Cardiac septum (tissue), 1 donor: ENCODE data around the gene TMEM131. TPM values are rescaled to one million over a fixed set of nuclear protein-coding genes. Genes with fewer than 3 reads are reported as not detected.
"Not testable (repeated sequence)": the region's sequence is repeated elsewhere in the genome, so short reads cannot be mapped to it uniquely, and the experiment has no call there.

ENCODE experiments used
- DNase-seq: peaks from one replicate; pipeline ENCODE4 v3.0.0-alpha.2; 2020; ENCODE audit warnings: low spot score
- intact Hi-C: fragments of 100-400 bp; cut with DNase I; formaldehyde crosslinking; loops from one replicate; pipeline ENCODE4 v1.14.0; 2022
- total RNA-seq: library from RNA; stranded (reverse); fragmentation: NEBNext Ultra II Directional; extraction: Animal tissue kit (Norgen Biotek cat#: 25700); gene quantifications from one replicate; pipeline ENCODE4 v1.2.1, GENCODE V29; 2021
- donor health status: DM: no; HTN: no; CAD: no.

TMEM131 gene
- total RNA-seq, 1 donor from 2014 or later = 28.6 TPM

GRCh38 chr2:97840198-97840597 is 155.6 kb downstream of the TMEM131 start:
- intact Hi-C loops = no loop called here
- no peak for DNase-seq

GRCh38 chr2:97834610-97835009 is 161.1 kb downstream of the TMEM131 start:
- DNase-seq = no peak
- intact Hi-C loops = no loop called here

- no peak for DNase-seq
- intact Hi-C loops = no loop called here
These were observed 164.6 kb downstream of the TMEM131 start for GRCh38 chr2:97831121-97831520.

- intact Hi-C loops, DNase-seq: not testable (repeated sequence)
These were observed 166.5 kb downstream of the TMEM131 start for GRCh38 chr2:97829255-97829654.

GRCh38 chr2:97827013-97827412 is 168.7 kb downstream of the TMEM131 start:
- intact Hi-C loops, DNase-seq: not testable (repeated sequence)

- intact Hi-C loops, DNase-seq: not testable (repeated sequence)
These were observed 169.4 kb downstream of the TMEM131 start for GRCh38 chr2:97826266-97826847.

- intact Hi-C loops, DNase-seq: not testable (repeated sequence)
These were observed 171.7 kb downstream of the TMEM131 start for GRCh38 chr2:97824011-97824410.

- intact Hi-C loops, DNase-seq: not testable (repeated sequence)
These were observed 173.9 kb downstream of the TMEM131 start for GRCh38 chr2:97821862-97822261.

- intact Hi-C loops = no loop called here
- no peak for DNase-seq
These were observed 176.0 kb downstream of the TMEM131 start for GRCh38 chr2:97819754-97820153.

- no peak for DNase-seq
- intact Hi-C loops = no loop called here
These were observed 179.3 kb downstream of the TMEM131 start for GRCh38 chr2:97816411-97816810.

- no peak for DNase-seq
These were observed 182.8 kb downstream of the TMEM131 start for GRCh38 chr2:97812931-97813330.

GRCh38 chr2:97808816-97809215 is 186.9 kb downstream of the TMEM131 start:
- intact Hi-C loops = loop anchor here (5.0 kb wide), 2 partner anchors 188 to 378 kb away; partner anchors contain the start of gene TMEM131
- DNase-seq = no peak

More at GRCh38 chr2:97812931-97813330, 182.8 kb downstream of the TMEM131 start:
- intact Hi-C loops = no loop called here

GRCh38 chr2:97806738-97807618 is 188.8 kb downstream of the TMEM131 start:
- peak; percentile 90 for DNase-seq
- intact Hi-C loops = loop anchor here (2.0 to 5.0 kb wide), 4 partner anchors 190 to 578 kb away; partner anchors contain the start of gene TMEM131

- DNase-seq = no peak
- intact Hi-C loops = loop anchor here (2.0 to 5.0 kb wide), 4 partner anchors 192 to 579 kb away; partner anchors contain the start of gene TMEM131
These were observed 190.0 kb downstream of the TMEM131 start for GRCh38 chr2:97805776-97806175.

GRCh38 chr2:97801028-97801427 is 194.7 kb downstream of the TMEM131 start:
- intact Hi-C loops = no loop called here
- no peak for DNase-seq

GRCh38 chr2:97798416-97798815 is 197.3 kb downstream of the TMEM131 start:
- intact Hi-C loops = no loop called here
- DNase-seq = no peak

- DNase-seq = no peak
- intact Hi-C loops = no loop called here
These were observed 198.4 kb downstream of the TMEM131 start for GRCh38 chr2:97797355-97797754.

GRCh38 chr2:97796465-97797126 is 199.2 kb downstream of the TMEM131 start:
- intact Hi-C loops = no loop called here
- DNase-seq = no peak

- intact Hi-C loops = no loop called here
- no peak for DNase-seq
These were observed 203.3 kb downstream of the TMEM131 start for GRCh38 chr2:97792416-97792815.

- intact Hi-C loops = no loop called here
- DNase-seq = no peak
These were observed 206.6 kb downstream of the TMEM131 start for GRCh38 chr2:97788986-97789644.
